ENCODE measurements around the gene LPAR5.
A peak's percentile ranks its signal among the peaks of the same experiment; 100 is the strongest.

DNA sequence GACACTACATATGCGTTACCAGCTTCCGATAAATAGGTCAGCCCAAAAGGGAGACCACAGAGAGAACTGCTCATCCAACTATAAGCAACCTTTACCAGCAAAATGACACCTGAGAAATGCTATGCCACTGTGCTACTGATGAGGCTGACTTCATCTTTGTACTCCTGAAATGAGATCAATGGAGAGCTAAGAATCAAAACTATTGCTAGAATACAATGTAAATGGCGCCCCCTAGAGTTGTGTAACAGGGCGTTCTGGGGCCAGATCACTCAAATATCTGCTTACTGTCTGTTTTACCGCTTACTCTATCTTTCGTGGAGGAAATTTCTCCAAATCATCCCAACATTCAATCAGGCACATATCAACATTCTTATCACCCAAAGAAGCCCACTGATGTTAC lies 48.9 kb upstream of the LPAR5 start:
- TF ChIP-seq, protein P1, sequence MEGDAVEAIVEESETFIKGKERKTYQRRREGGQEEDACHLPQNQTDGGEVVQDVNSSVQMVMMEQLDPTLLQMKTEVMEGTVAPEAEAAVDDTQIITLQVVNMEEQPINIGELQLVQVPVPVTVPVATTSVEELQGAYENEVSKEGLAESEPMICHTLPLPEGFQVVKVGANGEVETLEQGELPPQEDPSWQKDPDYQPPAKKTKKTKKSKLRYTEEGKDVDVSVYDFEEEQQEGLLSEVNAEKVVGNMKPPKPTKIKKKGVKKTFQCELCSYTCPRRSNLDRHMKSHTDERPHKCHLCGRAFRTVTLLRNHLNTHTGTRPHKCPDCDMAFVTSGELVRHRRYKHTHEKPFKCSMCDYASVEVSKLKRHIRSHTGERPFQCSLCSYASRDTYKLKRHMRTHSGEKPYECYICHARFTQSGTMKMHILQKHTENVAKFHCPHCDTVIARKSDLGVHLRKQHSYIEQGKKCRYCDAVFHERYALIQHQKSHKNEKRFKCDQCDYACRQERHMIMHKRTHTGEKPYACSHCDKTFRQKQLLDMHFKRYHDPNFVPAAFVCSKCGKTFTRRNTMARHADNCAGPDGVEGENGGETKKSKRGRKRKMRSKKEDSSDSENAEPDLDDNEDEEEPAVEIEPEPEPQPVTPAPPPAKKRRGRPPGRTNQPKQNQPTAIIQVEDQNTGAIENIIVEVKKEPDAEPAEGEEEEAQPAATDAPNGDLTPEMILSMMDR (IDR thresholded peaks at IDR 0.05) = peak in 3 of 6 experiments; percentile 19 to 39 (median 28)
- no peak for TF ChIP-seq POLR2A (IDR thresholded peaks at IDR 0.05)
